Inflammatory macrophage treated with lipopolysaccharide for 1 hour (primary cell): ENCODE results near the gene TAF7L.

Experiments
- DNase-seq, 2 donors: peaks; one replicate each; pipeline ENCODE4 v3.0.0-alpha.2; 2020 to 2022

TAF7L gene

GRCh38 chrX:101219864-101220346 lies 71.2 kb downstream of the TAF7L start:
- DNase-seq, result no peak

- no peak for DNase-seq
Measured at GRCh38 chrX:101219116-101219863, 71.8 kb downstream of the TAF7L start, which contains the start of gene DRP2. Gene DRP2 (plus strand): TSS chrX:101219786. CDS start chrX:101231648, 11,862 bp downstream.
